Esophagus muscularis mucosa (tissue), 4 donors: ENCODE results near the gene CD24.

ENCODE experiments used
- EP300 ChIP-seq: sonication (generic); formaldehyde crosslinking; IDR thresholded peaks from one replicate; pipeline ENCODE4 v1.6.1; 2017; ENCODE audit warnings: antibody characterized with exemption
- POLR2AphosphoS5 ChIP-seq, 2 donors: sonication (generic); formaldehyde crosslinking; IDR thresholded peaks; one replicate each; pipeline ENCODE4 v1.6.1; 2017; ENCODE audit warnings: antibody characterized with exemption in 2 of 2
- TF ChIP-seq, protein P1 (sequence below), 3 experiments: fragments of 200-600 bp in 2 of 3; fragments of 450-650 bp in 1 of 3; sonication (generic) in 2 of 3; IDR thresholded peaks; one replicate each; pipeline ENCODE4 v1.5.1; 2017 to 2019; ENCODE audit warnings: antibody characterized with exemption in 3 of 3, mild to moderate bottlenecking in 2 of 3, moderate library complexity in 1 of 3

DNA sequence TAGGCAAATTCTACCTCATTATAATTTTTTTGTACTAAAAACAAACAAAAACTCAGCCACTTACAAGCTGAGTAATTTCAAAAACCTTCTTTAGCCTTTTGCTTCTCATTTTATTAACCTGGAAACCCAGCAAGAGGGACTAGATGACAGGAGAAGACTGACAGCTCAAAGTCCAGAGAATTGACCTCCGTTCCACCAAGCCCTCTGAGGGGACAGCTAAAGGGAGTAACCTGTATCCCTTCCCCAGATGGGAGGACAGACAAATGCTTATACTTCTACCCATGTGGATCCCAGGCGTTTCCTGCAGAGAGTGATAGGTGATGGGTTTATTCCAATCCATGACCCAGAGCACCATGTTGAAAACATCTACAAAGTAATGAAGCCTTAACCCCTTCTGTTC lies 35.0 kb upstream of the CD24 start:
- TF ChIP-seq, protein P1, sequence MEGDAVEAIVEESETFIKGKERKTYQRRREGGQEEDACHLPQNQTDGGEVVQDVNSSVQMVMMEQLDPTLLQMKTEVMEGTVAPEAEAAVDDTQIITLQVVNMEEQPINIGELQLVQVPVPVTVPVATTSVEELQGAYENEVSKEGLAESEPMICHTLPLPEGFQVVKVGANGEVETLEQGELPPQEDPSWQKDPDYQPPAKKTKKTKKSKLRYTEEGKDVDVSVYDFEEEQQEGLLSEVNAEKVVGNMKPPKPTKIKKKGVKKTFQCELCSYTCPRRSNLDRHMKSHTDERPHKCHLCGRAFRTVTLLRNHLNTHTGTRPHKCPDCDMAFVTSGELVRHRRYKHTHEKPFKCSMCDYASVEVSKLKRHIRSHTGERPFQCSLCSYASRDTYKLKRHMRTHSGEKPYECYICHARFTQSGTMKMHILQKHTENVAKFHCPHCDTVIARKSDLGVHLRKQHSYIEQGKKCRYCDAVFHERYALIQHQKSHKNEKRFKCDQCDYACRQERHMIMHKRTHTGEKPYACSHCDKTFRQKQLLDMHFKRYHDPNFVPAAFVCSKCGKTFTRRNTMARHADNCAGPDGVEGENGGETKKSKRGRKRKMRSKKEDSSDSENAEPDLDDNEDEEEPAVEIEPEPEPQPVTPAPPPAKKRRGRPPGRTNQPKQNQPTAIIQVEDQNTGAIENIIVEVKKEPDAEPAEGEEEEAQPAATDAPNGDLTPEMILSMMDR (IDR thresholded peaks at IDR 0.05): no peak
- TF ChIP-seq POLR2AphosphoS5 (IDR thresholded peaks at IDR 0.05): no peak
- no peak for TF ChIP-seq EP300
